Placental epithelial cell (primary cell): ENCODE results near the gene OR51I2. TPM values are rescaled to one million over a fixed set of nuclear protein-coding genes. Genes with fewer than 3 reads are reported as not detected.

Source experiments
- total RNA-seq: library from RNA; depleted of rRNA; stranded (reverse); fragments of >200 nt; gene quantifications from 2 replicates; pipeline ENCODE4 v1.2.3, GENCODE V29; 2012

OR51I2 gene
- total RNA-seq = not detected in 2 replicates

GRCh38 chr11:5449023-5449422 lies at the start of gene OR51I2:
Gene OR51I2 (plus strand): TSS chr11:5449323. CDS start chr11:5453489, 4,166 bp downstream.

GRCh38 chr11:5421811-5422210 lies 27.3 kb upstream of the OR51I2 start, which contains the start of gene OR51Q1:
Gene OR51Q1 (plus strand): TSS chr11:5422111. CDS start chr11:5422201, 90 bp downstream.

GRCh38 chr11:5441414-5441813 lies 7.7 kb upstream of the OR51I2 start, which contains the start of gene OR51I1:
Gene OR51I1 (minus strand): TSS chr11:5441514. CDS start chr11:5441514, 0 bp downstream.

GRCh38 chr11:5488385-5488784 lies 39.3 kb downstream of the OR51I2 start, which contains the start of gene OR52D1:
Gene OR52D1 (plus strand): TSS chr11:5488685. CDS start chr11:5488707, 22 bp downstream.

Other genes starting within 250 kb of the OR51I2 start
- gene OR51V1, start 248.6 kb upstream of the OR51I2 start, total RNA-seq = not detected in 2 replicates
- gene HBB, start 222.3 kb upstream of the OR51I2 start, total RNA-seq = not detected in 2 replicates
- not detected in 2 replicates for gene HBD, start 214.8 kb upstream of the OR51I2 start, total RNA-seq
- not detected in 2 replicates for gene HBG1, start 199.5 kb upstream of the OR51I2 start, total RNA-seq
- not detected in 2 replicates for gene HBG2, start 194.5 kb upstream of the OR51I2 start, total RNA-seq
- gene HBE1, start 179.4 kb upstream of the OR51I2 start, total RNA-seq = 0.39 TPM in 1 of 2 replicates, not detected in the other
- gene OR51B4, start 147.4 kb upstream of the OR51I2 start, total RNA-seq = not detected in 2 replicates
- not detected in 2 replicates for gene OR51B2, start 125.0 kb upstream of the OR51I2 start, total RNA-seq
- 0.22 TPM in 1 of 2 replicates, not detected in the other for gene OR51B5, start 105.8 kb upstream of the OR51I2 start, total RNA-seq
- gene OR51B6, start 97.8 kb upstream of the OR51I2 start, total RNA-seq = not detected in 2 replicates
- gene OR51M1, start 65.5 kb upstream of the OR51I2 start, total RNA-seq = not detected in 2 replicates
- not detected in 2 replicates for gene OR51Q1, start 27.2 kb upstream of the OR51I2 start, total RNA-seq
- gene OR51I1, start 7.8 kb upstream of the OR51I2 start, total RNA-seq = not detected in 2 replicates
- gene OR52D1, start 39.4 kb downstream of the OR51I2 start, total RNA-seq = not detected in 2 replicates
- under 0.01 TPM in 1 of 2 replicates, not detected in the other for gene UBQLN3, start 60.6 kb downstream of the OR51I2 start, total RNA-seq
- 0.22 and 0.39 TPM in 2 replicates for gene UBQLNL, start 67.4 kb downstream of the OR51I2 start, total RNA-seq
- 0.76 and 0.79 TPM in 2 replicates for gene OR52H1, start 99.2 kb downstream of the OR51I2 start, total RNA-seq
- gene OR52B6, start 131.6 kb downstream of the OR51I2 start, total RNA-seq = not detected in 2 replicates
- 26.7 and 70.5 TPM in 2 replicates for gene TRIM6, start 147.3 kb downstream of the OR51I2 start, total RNA-seq
- 9.4 and 11.0 TPM in 2 replicates for gene TRIM34, start 175.7 kb downstream of the OR51I2 start, total RNA-seq
- 29.4 and 35.1 TPM in 2 replicates for gene TRIM5, start 235.8 kb downstream of the OR51I2 start, total RNA-seq
- 5.9 and 10.8 TPM in 2 replicates for gene TRIM22, start 240.5 kb downstream of the OR51I2 start, total RNA-seq